ENCODE data around the gene SLC25A36.

SLC25A36 gene

GRCh38 chr3:141000027-141000663, 58.5 kb downstream of the SLC25A36 start:
- DNase-seq, result peak; percentile 64

- DNase-seq, result peak; percentile 9
Measured at GRCh38 chr3:141000686-141001085, 59.0 kb downstream of the SLC25A36 start.

GRCh38 chr3:141006344-141006743, 64.7 kb downstream of the SLC25A36 start:
- no peak for DNase-seq

GRCh38 chr3:141009496-141009895, 67.9 kb downstream of the SLC25A36 start:
- no peak for DNase-seq

- DNase-seq, result peak; percentile 78
Measured at GRCh38 chr3:141011232-141011996, 69.8 kb downstream of the SLC25A36 start.

GRCh38 chr3:141011997-141012262, 70.3 kb downstream of the SLC25A36 start:
- no peak for DNase-seq

GRCh38 chr3:141012571-141012970, 70.9 kb downstream of the SLC25A36 start:
- DNase-seq, result no peak

- DNase-seq, result no peak
Measured at GRCh38 chr3:141015481-141015880, 73.8 kb downstream of the SLC25A36 start.

- peak; percentile 63 for DNase-seq
Measured at GRCh38 chr3:141017366-141018322, 76.0 kb downstream of the SLC25A36 start.

GRCh38 chr3:141019244-141019643, 77.6 kb downstream of the SLC25A36 start:
- DNase-seq, result no peak

GRCh38 chr3:141020143-141020830, 78.7 kb downstream of the SLC25A36 start:
- no peak for DNase-seq

GRCh38 chr3:141021261-141021660, 79.6 kb downstream of the SLC25A36 start:
- DNase-seq, result no peak

Measured in activated CD4-positive, alpha-beta T cell treated with anti-CD3 and anti-CD28 coated beads, Interleukin-2, Interleukin-6, amounts not matched to agents 100 ng/mL and 50 ng/mL, durations not matched to agents 16 hours and 8 hours (primary cell).